Lower leg skin (tissue), 4 donors: Measurements from ENCODE around the gene THAP7. TPM values are rescaled to one million over a fixed set of nuclear protein-coding genes. Genes with fewer than 3 reads are reported as not detected.

Experiments used
- DNase-seq, 2 donors: peaks; one replicate each; pipeline ENCODE4 v3.0.0-alpha.2; 2019; ENCODE audit warnings: low spot score in 2 of 2
- H3K4me3 ChIP-seq: fragments of 200-600 bp; sonication (generic); 2 replicates; pipeline ENCODE4 v1.5.1; 2017; ENCODE audit warnings: mild to moderate bottlenecking, low read depth; ENCODE audit not compliant: poor library complexity, severe bottlenecking
- CTCF ChIP-seq, 3 donors: fragments of 450-650 bp; IDR thresholded peaks; one replicate each; pipeline ENCODE4 v1.5.1; 2016; ENCODE audit warnings: antibody characterized with exemption in 3 of 3, mild to moderate bottlenecking in 3 of 3, moderate library complexity in 2 of 3
- POLR2A ChIP-seq, 2 donors: fragments of 450-650 bp; IDR thresholded peaks; one replicate each; pipeline ENCODE4 v1.6.1; 2016 to 2017; ENCODE audit warnings: antibody characterized with exemption in 2 of 2, mild to moderate bottlenecking in 1 of 2, moderate library complexity in 1 of 2
- WGBS, 2 donors: methylation state at CpG; one replicate each; pipeline ENCODE4 v1.1.5; 2018; 5-methylcytosine and 5-hydroxymethylcytosine counted together
- intact Hi-C: fragments of 100-400 bp; cut with DNase I; formaldehyde crosslinking; loops from one replicate; pipeline ENCODE4 v1.15.0; 2023; ENCODE audit warnings: low total_unique reads
- microRNA counts, 2 donors: library from miRNA; unstranded; fragments of <30 nt; microRNA quantifications; one replicate each; lab custom pipeline; 2016
- microRNA-seq, 2 donors: library from miRNA; unstranded; fragments of <30 nt; microRNA quantifications; one replicate each; pipeline ENCODE4, GENCODE V29; 2016; ENCODE audit warnings: borderline replicate concordance in 2 of 2, borderline number of aligned reads in 1 of 2
- total RNA-seq, 4 donors: library from RNA; depleted of rRNA; stranded (reverse); fragments of >200 nt; gene quantifications; one replicate each; pipeline ENCODE4 v1.1.0, GENCODE V29; 2016

The THAP7 gene
- total RNA-seq, 4 donors from 2014 or later: 23.3 to 48.2 (median 45.1) TPM

GRCh38 chr22:20952544-20953341, 49.2 kb downstream of the THAP7 start:
- WGBS, 2 donors: 84 to 89% methylated on average over 13 of the region's 13 CpGs
- TF ChIP-seq POLR2A (IDR thresholded peaks at IDR 0.05) (no peak), CTCF (IDR thresholded peaks at IDR 0.05) (no peak)
- no peak for DNase-seq
- intact Hi-C loops: no loop called here
- H3K4me3 ChIP-seq: no peak overlapping the region

DNA sequence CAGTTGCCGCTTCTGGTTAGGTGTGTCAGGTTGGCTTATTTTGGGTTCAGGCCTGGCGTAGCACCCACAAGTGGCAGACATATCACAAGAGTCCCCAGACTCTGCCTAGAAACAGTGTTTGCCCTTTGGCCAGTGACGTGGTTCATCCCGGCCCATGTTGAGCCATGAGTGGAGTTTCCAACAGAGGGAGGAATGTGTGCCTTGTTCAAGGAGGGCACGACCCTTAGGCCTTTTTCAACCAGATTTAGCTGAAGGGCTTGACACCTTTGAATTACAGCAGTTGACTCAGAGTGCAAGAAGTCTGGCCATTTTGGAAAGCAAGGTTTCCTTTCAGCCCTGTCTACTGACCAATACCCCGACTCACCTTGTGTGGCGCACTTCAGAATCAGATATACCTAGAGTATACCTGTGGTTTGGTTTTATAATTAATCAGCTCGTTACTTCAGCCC, 50.0 kb downstream of the THAP7 start:
- no peak for TF ChIP-seq CTCF (IDR thresholded peaks at IDR 0.05)
- no peak for TF ChIP-seq POLR2A (IDR thresholded peaks at IDR 0.05)
- no peak overlapping the region for H3K4me3 ChIP-seq
- no peak for DNase-seq
- intact Hi-C loops: no loop called here
- WGBS, 2 donors: 81 to 84% methylated on average over 8 of the region's 8 CpGs

GRCh38 chr22:20951151-20951931, 50.6 kb downstream of the THAP7 start:
- WGBS, 2 donors: 73 to 76% methylated on average over 10 of the region's 10 CpGs
- H3K4me3 ChIP-seq: no peak overlapping the region
- TF ChIP-seq POLR2A (IDR thresholded peaks at IDR 0.05) (no peak), CTCF (IDR thresholded peaks at IDR 0.05) (no peak)
- DNase-seq: no peak
- intact Hi-C loops: no loop called here

GRCh38 chr22:20949698-20950183, 52.2 kb downstream of the THAP7 start:
- no peak overlapping the region for H3K4me3 ChIP-seq
- TF ChIP-seq CTCF (IDR thresholded peaks at IDR 0.05): no peak
- TF ChIP-seq POLR2A (IDR thresholded peaks at IDR 0.05): no peak

More at GRCh38 chr22:20949698-20950183, 52.2 kb downstream of the THAP7 start:
- no peak for DNase-seq
- intact Hi-C loops: no loop called here
- 83 to 84% methylated on average over 13 of the region's 13 CpGs for WGBS, 2 donors

MicroRNAs encoded within 50 kb of the gene (microRNA counts, 767-probe panel; counts per million panel counts)
- 0 to 358 counts per million in 2 donors for microRNA hsa-miR-649 (lab: Ali Mortazavi, UCI)

Small RNA genes within 50 kb of the gene (microRNA-seq; reads per million reads assigned to microRNA genes)
- 0 reads per million in 2 donors for gene MIR649

Other genes starting within 250 kb of the THAP7 start
- not detected for gene SERPIND1, start 228.0 kb downstream of the THAP7 start, total RNA-seq
- gene PI4KA, start 143.3 kb downstream of the THAP7 start, total RNA-seq: 10 to 100 TPM; 42.5 to 81.3 (median 66.1) TPM
- 10 to 100 TPM; 25.0 to 34.4 (median 32.9) TPM for gene SNAP29, start 143.1 kb downstream of the THAP7 start, total RNA-seq
- gene CRKL, start 84.7 kb downstream of the THAP7 start, total RNA-seq: 10 to 100 TPM; 54.3 to 94.1 (median 64.9) TPM
- gene AIFM3, start 34.9 kb downstream of the THAP7 start, total RNA-seq: 1 to 10 TPM in 2 of 4 donors, under 1 TPM in 1, not detected in 1; 0.15 to 3.7 (median 2.0) TPM
- gene LZTR1, start 19.8 kb downstream of the THAP7 start, total RNA-seq: 10 to 100 TPM; 25.4 to 34.9 (median 28.4) TPM
- gene P2RX6, start 13.0 kb upstream of the THAP7 start, total RNA-seq: 1 to 10 TPM in 2 of 4 donors, under 1 TPM in 2; 0.12 to 2.6 (median 0.87) TPM
- gene SLC7A4, start 30.4 kb upstream of the THAP7 start, total RNA-seq: 1 to 10 TPM; 1.5 to 4.5 (median 2.8) TPM
- gene LRRC74B, start 43.8 kb upstream of the THAP7 start, total RNA-seq: not detected